Lung (tissue), 12 donors: ENCODE data around the gene MRPS7. TPM values are rescaled to one million over a fixed set of nuclear protein-coding genes. Genes with fewer than 3 reads are reported as not detected.
A peak's percentile ranks its signal among the peaks of the same experiment; 100 is the strongest.

ENCODE experiments used
- ATAC-seq: fragments of 200-7000 bp; cut with Tn5 transposase; one replicate; pipeline ENCODE4 v1.9.1; 2020; ENCODE audit warnings: moderate number of reproducible peaks; ENCODE audit not compliant: insufficient read depth, low FRiP score
- DNase-seq, 3 donors: peaks; one replicate each; pipeline ENCODE4 v3.0.0-alpha.2; 2013 to 2017
- H3K27ac ChIP-seq, 2 donors: one replicate each; pipeline ENCODE4 v1.5.1; 2013; ENCODE audit warnings: mild to moderate bottlenecking in 2 of 2, moderate library complexity in 2 of 2, control low read depth in 1 of 2, inconsistent platforms in 1 of 2, low read depth in 1 of 2, low read length in 1 of 2
- H3K27me3 ChIP-seq, 3 donors: one replicate each; pipeline ENCODE4 v1.5.1; 2013; ENCODE audit warnings: low read length in 2 of 3; ENCODE audit not compliant: control insufficient read depth in 3 of 3, insufficient read depth in 3 of 3
- H3K36me3 ChIP-seq, 4 donors: one replicate each; pipeline ENCODE4 v1.5.1; 2013; ENCODE audit warnings: low read length in 4 of 4, mild to moderate bottlenecking in 1 of 4, moderate library complexity in 1 of 4; ENCODE audit not compliant: control insufficient read depth in 4 of 4, insufficient read depth in 4 of 4
- H3K4me1 ChIP-seq, 5 donors: one replicate each; pipeline ENCODE4 v1.5.1; 2013; ENCODE audit warnings: low read length in 5 of 5, mild to moderate bottlenecking in 2 of 5, moderate library complexity in 1 of 5; ENCODE audit not compliant: control insufficient read depth in 5 of 5, insufficient read depth in 5 of 5
- H3K4me3 ChIP-seq: one replicate; pipeline ENCODE4 v1.5.1; 2013; ENCODE audit warnings: mild to moderate bottlenecking, control low read depth, moderate library complexity
- H3K9ac ChIP-seq, 2 donors: one replicate each; pipeline ENCODE4 v1.5.1; 2013; ENCODE audit warnings: low read length in 2 of 2, control low read depth in 1 of 2; ENCODE audit not compliant: insufficient read depth in 1 of 2
- H3K9me3 ChIP-seq, 4 donors: one replicate each; pipeline ENCODE4 v1.5.1; 2013; ENCODE audit warnings: low read length in 3 of 4, mild to moderate bottlenecking in 1 of 4, moderate library complexity in 1 of 4; ENCODE audit not compliant: control insufficient read depth in 4 of 4, insufficient read depth in 3 of 4
- WGBS, 2 donors: extraction: QIAGEN DNeasy Blood & Tissue Kit; methylation state at CpG; one replicate each; pipeline ENCODE4 v1.1.7; 2013; 5-methylcytosine and 5-hydroxymethylcytosine counted together
- polyA plus RNA-seq, 2 donors: library from polyadenylated mRNA; stranded (reverse); fragments of 200-250 nt; gene quantifications; one replicate each; pipeline ENCODE4 v1.2.1, GENCODE V29; 2013
- total RNA-seq, 2 donors: library from RNA; depleted of rRNA in 1 of 2; stranded (reverse); fragments of >200 nt in 1 of 2; gene quantifications; one replicate each; pipeline ENCODE4 v1.2.1, GENCODE V29; 2014 to 2021
- TF ChIP-seq, protein P1 (sequence below): IDR thresholded peaks from 2 replicates; pipeline ENCODE4 v1.5.1; 2012; ENCODE audit warnings: mild to moderate bottlenecking; ENCODE audit errors: control extremely low read depth, extremely low read depth
- donor health status: control.
- donor health status: control.
- donor health status: Bipolar disorder and iron deficiency.
- donor health status: healthy.
- donor health status: DM: yes; HTN: yes; CAD: no.

The MRPS7 gene
- total and polyA plus RNA-seq, 4 donors: 40.0 to 61.7 (median 50.8) TPM

DNA sequence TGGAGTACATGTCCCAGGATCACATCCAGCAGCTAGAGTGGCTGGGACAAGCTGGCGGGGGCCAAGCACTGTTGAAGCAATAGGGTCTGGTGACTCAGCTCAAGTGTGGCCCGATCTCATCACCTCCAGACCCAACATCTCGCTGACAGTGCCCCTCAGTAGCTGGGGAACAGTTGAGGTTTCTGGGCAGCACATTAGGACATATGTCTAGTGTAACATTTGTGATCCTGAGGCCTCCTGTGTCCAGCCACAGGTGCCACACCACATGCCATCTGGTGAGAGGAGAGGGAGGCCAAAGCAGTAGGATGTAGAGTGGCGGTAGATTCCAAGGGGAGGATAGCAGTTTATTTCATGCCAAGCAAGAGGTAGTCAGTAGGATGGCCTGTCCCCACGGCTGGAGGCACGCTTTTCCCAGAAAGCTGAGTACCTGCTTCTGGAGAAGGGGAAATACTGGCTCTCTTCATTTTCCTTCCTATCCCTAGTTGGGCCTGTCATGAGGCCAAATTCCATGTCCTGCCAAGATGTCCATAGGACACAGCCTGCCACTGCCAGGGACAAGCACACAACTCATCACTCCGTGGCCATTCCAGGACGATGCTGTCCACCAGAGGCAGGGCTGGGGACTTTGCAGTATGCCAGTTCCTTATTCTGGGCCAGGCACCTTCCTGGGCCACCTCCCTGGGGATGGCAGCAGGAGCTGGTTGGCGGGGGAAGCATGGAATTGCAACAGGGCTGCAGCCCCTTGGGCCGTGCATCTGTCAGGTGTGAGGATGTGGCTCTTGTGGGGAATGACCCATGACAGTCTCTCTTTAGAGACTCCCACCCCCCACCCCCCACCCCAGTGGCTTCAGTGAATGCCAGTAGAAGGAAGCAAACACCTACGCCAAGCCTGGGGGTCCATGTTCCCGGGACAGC, 24.3 kb upstream of the MRPS7 start:
- ATAC-seq (no peak), DNase-seq (no peak)
- Histone ChIP-seq H3K9ac (no peak overlapping the region), H3K4me3 (no peak overlapping the region), H3K4me1 (no peaks in the 10 kb centered on the region), H3K36me3 (peaks cover 22 to 76% (median 56%) of the 10 kb centered on the region in 4 donors), H3K9me3 (no peaks in the 10 kb centered on the region), H3K27me3 (no peaks in the 10 kb centered on the region), H3K27ac (peak overlapping the region in 1 of 2 donors; percentile 47)
- WGBS, 2 donors: 83 to 86% methylated on average over 12 of the region's 12 CpGs
- TF ChIP-seq, protein P1, sequence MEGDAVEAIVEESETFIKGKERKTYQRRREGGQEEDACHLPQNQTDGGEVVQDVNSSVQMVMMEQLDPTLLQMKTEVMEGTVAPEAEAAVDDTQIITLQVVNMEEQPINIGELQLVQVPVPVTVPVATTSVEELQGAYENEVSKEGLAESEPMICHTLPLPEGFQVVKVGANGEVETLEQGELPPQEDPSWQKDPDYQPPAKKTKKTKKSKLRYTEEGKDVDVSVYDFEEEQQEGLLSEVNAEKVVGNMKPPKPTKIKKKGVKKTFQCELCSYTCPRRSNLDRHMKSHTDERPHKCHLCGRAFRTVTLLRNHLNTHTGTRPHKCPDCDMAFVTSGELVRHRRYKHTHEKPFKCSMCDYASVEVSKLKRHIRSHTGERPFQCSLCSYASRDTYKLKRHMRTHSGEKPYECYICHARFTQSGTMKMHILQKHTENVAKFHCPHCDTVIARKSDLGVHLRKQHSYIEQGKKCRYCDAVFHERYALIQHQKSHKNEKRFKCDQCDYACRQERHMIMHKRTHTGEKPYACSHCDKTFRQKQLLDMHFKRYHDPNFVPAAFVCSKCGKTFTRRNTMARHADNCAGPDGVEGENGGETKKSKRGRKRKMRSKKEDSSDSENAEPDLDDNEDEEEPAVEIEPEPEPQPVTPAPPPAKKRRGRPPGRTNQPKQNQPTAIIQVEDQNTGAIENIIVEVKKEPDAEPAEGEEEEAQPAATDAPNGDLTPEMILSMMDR: no peak

DNA sequence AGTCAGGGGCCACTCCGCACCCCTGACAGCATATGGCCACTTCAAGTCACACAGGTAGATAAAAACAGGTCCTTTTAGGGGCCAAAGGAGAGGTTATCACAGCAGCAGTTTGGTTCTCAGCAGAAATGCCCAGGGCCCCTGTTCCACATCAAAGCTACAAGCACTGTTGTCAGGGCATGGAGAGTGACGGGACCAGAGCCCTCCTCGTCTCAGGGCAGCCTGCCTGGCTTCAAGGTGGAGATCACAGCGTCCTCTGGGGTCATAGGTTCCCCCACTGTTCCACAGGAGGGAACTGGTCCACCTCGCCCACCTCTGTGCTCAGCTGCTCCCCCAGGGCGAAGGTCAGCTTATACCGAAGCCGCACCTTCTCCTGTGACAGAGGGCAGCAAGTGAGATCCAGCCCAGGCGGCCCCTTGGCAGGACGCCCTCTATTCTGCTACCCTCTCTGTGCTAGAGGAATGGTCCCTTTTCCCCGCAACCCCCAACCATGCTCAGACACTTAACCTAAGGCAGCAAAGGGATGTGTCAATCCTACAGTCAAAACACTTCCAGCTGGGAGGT, 23.6 kb upstream of the MRPS7 start:
- ATAC-seq (no peak), DNase-seq (no peak)
- Histone ChIP-seq H3K9ac (no peak overlapping the region), H3K27ac (no peak overlapping the region), H3K4me1 (no peaks in the 10 kb centered on the region), H3K4me3 (no peak overlapping the region), H3K27me3 (no peaks in the 10 kb centered on the region), H3K9me3 (no peaks in the 10 kb centered on the region), H3K36me3 (peaks cover 22 to 76% (median 54%) of the 10 kb centered on the region in 4 donors)
- 88 to 89% methylated on average over 11 of the region's 11 CpGs for WGBS, 2 donors
- TF ChIP-seq, protein P1: no peak

DNA sequence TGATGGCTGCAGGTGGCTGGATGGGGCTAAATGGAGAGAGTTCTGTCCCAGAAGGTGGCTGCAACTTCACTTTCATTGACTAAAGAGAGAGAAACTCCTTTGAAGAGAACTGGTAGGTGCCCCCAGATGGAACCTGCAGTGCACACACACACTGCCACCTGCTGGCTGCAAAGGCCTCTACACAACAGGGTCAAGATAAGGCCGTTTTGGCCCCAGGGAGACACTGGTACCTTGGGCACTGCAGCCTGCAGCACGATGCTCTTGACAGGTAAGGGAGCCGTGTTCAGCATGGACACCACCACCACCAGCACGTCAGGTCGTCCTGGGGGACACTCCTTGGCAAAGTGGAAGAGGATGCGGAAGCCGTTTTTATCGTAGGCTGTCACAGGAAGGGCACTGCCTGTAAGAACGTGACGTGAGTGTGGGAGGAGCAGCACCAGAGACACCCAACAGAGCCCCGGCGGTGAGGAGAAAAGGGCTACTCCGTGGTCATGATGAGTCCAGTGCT, 22.9 kb upstream of the MRPS7 start:
- peak; percentile 55 to 65 (median 59) for DNase-seq
- H3K36me3 ChIP-seq: peaks cover 24 to 82% (median 60%) of the 10 kb centered on the region in 4 donors
- H3K4me3 ChIP-seq: no peak overlapping the region
- no peaks in the 10 kb centered on the region for H3K4me1 ChIP-seq
- 48 to 52% methylated on average over 13 of the region's 13 CpGs for WGBS, 2 donors
- H3K27ac ChIP-seq: no peak overlapping the region
- H3K9ac ChIP-seq: no peak overlapping the region
- H3K9me3 ChIP-seq: no peaks in the 10 kb centered on the region
- no peaks in the 10 kb centered on the region for H3K27me3 ChIP-seq
- TF ChIP-seq, protein P1: peak; percentile 54
- peak; percentile 63 for ATAC-seq
